ENCODE results near the gene TFCP2. TPM values are rescaled to one million over a fixed set of nuclear protein-coding genes. Genes with fewer than 3 reads are reported as not detected.

The TFCP2 gene
- total and polyA plus RNA-seq, 8 donors: 24.1 to 57.6 (median 53.3) TPM

- ATAC-seq: peak; percentile 33
- peaks cover 6 to 30% of the 10 kb centered on the region in 2 donors for H3K4me1 ChIP-seq
- no peaks in the 10 kb centered on the region for H3K36me3 ChIP-seq
- H3K4me3 ChIP-seq: peak overlapping the region; percentile 60 to 77
- TF ChIP-seq, protein P1, sequence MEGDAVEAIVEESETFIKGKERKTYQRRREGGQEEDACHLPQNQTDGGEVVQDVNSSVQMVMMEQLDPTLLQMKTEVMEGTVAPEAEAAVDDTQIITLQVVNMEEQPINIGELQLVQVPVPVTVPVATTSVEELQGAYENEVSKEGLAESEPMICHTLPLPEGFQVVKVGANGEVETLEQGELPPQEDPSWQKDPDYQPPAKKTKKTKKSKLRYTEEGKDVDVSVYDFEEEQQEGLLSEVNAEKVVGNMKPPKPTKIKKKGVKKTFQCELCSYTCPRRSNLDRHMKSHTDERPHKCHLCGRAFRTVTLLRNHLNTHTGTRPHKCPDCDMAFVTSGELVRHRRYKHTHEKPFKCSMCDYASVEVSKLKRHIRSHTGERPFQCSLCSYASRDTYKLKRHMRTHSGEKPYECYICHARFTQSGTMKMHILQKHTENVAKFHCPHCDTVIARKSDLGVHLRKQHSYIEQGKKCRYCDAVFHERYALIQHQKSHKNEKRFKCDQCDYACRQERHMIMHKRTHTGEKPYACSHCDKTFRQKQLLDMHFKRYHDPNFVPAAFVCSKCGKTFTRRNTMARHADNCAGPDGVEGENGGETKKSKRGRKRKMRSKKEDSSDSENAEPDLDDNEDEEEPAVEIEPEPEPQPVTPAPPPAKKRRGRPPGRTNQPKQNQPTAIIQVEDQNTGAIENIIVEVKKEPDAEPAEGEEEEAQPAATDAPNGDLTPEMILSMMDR (IDR thresholded peaks at IDR 0.05): no peak
- DNase-seq: peak in 1 of 4 donors; percentile 16
- intact Hi-C loops (cut with DNase I): no loop called here
- peak overlapping the region; percentile 96 for H3K27ac ChIP-seq
- H3K9me3 ChIP-seq: no peaks in the 10 kb centered on the region
- no peaks in the 10 kb centered on the region for H3K27me3 ChIP-seq
Measured at GRCh38 chr12:51171884-51172514, 936 bp downstream of the TFCP2 start.

DNA sequence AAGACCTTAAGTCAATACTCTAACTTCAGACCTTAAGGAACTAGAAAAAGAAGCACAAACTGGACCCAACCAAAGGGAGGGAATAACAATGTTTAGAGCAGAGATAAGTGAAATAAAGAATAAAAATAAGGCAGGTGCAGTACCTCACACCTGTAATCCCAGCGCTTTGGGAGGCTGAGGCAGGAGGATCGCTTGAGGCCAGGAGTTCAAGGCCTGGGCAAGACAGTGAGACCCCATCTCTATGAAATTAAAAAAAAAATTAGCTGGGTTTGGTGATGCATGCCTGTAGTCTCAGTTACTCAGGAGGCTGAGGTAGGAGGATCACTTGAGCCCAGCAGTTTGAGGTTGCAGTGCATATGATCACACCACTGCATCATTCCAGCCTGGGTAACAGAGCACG, 9.1 kb downstream of the TFCP2 start:
- no peaks in the 10 kb centered on the region for H3K9me3 ChIP-seq
- peaks cover 0 to 6% of the 10 kb centered on the region in 2 donors for H3K36me3 ChIP-seq
- H3K27ac ChIP-seq: no peak overlapping the region
- TF ChIP-seq, protein P1 (IDR thresholded peaks at IDR 0.05): no peak
- ATAC-seq: no peak
- no peaks in the 10 kb centered on the region for H3K27me3 ChIP-seq
- DNase-seq: no peak
- peaks cover 0 to 7% of the 10 kb centered on the region in 2 donors for H3K4me1 ChIP-seq
- H3K4me3 ChIP-seq: no peak overlapping the region
- intact Hi-C loops (cut with DNase I): no loop called here

DNA sequence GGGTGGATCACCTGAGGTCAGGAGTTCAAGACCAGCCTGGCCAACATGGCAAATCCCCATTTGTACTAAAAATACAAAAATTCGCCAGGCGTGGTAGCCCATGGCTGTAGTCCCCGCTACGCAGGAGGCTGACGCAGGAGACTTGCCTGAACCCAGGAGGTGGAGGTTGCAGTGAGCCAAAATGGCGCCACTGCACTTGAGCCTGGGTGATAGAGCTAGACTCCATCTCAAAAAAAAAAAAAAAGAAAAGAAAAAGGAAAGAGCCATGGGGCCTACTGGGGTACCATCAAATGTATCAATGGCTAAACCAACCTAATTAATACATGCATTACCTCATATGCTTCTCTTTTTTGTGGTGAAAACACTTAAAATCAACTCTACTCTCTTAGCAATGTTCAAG, 10.7 kb downstream of the TFCP2 start:
- H3K36me3 ChIP-seq: peaks cover 0 to 6% of the 10 kb centered on the region in 2 donors
- intact Hi-C loops (cut with DNase I): no loop called here
- ATAC-seq (no peak), DNase-seq (no peak)
- peaks cover 0 to 7% of the 10 kb centered on the region in 2 donors for H3K4me1 ChIP-seq
- TF ChIP-seq, protein P1 (IDR thresholded peaks at IDR 0.05): no peak
- no peaks in the 10 kb centered on the region for H3K9me3 ChIP-seq
- H3K4me3 ChIP-seq: no peak overlapping the region
- no peak overlapping the region for H3K27ac ChIP-seq
- H3K27me3 ChIP-seq: no peaks in the 10 kb centered on the region

DNA sequence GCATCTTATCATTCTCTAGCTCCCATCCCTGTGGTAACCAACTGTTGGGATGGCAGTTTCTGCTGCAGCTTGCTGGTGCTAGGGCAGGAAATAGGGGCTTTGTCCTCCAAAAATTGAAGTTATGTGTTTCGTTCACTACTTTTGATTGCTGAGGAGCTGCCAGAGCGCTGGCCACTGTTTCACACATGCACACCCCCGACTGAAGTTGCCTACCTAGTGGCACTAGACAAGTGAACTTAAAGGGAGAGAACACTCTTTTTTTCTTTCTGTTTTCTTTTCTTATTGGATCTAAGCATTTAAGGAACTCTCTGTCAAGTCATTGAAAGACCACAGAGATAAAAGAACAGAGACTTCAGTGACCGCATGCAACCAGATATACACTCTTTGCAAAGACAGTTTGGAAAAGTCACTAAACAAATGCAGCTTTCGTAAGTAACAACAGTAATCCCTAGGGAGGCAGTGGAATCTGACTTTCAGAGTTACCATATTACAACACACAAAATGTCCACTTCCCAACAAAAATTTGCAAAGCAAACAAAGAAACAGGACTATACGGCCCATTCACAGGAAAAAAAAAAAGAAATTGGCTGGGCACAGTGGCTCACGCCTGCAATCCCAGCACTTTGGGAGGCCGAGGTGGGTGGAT, 12.0 kb downstream of the TFCP2 start:
- TF ChIP-seq, protein P1 (IDR thresholded peaks at IDR 0.05): no peak
- intact Hi-C loops (cut with DNase I): no loop called here

DNA sequence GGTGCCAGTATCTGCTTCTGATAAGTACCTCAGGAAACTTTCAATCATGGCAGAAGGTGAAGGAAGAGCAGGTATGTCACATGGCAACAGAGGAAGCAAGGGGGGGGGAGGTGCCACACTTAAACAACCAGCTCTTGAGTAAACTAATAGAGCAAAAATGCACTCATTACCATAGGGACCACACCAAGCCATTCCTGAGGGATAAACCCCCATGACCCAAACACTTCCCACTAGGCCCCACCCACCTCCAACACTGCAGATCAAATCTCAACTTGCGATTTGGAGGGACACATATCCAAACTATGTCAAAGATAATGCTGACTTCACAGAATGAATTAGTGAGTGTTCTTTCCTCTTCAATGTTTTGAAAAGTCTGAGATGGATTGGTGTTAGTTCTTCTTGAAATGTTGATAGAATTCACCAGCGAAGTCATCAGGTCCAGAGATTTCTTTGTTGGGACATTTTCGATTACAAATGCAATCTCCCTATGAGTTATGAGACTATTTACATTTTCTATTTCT, 16.6 kb downstream of the TFCP2 start:
- no peaks in the 10 kb centered on the region for H3K4me1 ChIP-seq
- TF ChIP-seq, protein P1 (IDR thresholded peaks at IDR 0.05): no peak
- H3K27ac ChIP-seq: no peak overlapping the region
- no peaks in the 10 kb centered on the region for H3K27me3 ChIP-seq
- H3K9me3 ChIP-seq: no peaks in the 10 kb centered on the region
- H3K4me3 ChIP-seq: no peak overlapping the region
- H3K36me3 ChIP-seq: no peaks in the 10 kb centered on the region
- ATAC-seq (no peak), DNase-seq (no peak)
- intact Hi-C loops (cut with DNase I): no loop called here

More for the DNA sequence above, 12.0 kb downstream of the TFCP2 start:
- Histone ChIP-seq H3K27me3 (no peaks in the 10 kb centered on the region), H3K4me3 (no peak overlapping the region), H3K36me3 (peaks cover 0 to 6% of the 10 kb centered on the region in 2 donors), H3K27ac (no peak overlapping the region), H3K4me1 (peaks cover 0 to 3% of the 10 kb centered on the region in 2 donors), H3K9me3 (no peaks in the 10 kb centered on the region)
- no peak for ATAC-seq
- no peak for DNase-seq
